Measurements from ENCODE around the gene RTN4R.
"Not testable (repeated sequence)": the region's sequence is repeated elsewhere in the genome, so short reads cannot be mapped to it uniquely, and the experiment has no call there.

DNA sequence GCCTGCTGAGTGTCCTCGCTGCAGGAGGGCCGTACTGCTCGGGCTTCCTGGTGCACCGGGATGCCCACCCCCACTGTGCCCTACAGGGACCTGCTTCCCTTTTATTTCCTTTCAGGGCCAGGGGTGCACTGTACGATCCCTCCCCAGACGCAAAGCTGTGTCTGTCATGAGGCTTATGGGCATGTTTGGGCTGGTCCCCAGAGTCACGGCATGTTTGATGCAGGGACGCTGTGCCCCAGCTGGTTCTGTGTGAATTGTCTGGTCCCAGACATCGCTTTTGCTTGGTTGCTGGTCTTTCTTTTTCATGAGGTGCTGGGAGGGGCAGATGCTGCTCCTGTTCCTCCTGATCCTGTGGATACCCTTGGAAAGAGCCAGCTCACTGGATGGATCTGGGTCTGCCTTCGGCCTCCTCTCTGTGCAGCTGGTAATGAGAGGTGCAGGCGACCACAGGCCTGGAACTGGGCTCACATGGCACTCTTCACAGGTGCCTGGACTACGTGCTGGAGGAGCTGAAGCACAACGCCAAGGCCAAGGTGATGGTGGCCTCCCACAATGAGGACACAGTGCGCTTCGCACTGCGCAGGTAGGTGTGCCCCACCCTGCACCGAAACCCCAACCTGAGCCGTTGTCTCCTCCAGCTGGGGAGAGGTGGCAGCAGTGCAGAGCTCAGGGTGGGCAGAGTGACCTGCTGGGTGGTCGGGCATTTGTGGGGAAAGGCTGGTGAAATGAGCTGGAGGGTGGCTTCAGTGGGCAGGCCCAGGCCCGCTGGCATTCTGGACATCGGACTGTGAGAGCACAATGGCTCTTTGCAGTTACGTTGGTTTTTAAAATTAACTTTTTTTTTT, 40.9 kb upstream of the RTN4R start:
- TF ChIP-seq, protein P1, sequence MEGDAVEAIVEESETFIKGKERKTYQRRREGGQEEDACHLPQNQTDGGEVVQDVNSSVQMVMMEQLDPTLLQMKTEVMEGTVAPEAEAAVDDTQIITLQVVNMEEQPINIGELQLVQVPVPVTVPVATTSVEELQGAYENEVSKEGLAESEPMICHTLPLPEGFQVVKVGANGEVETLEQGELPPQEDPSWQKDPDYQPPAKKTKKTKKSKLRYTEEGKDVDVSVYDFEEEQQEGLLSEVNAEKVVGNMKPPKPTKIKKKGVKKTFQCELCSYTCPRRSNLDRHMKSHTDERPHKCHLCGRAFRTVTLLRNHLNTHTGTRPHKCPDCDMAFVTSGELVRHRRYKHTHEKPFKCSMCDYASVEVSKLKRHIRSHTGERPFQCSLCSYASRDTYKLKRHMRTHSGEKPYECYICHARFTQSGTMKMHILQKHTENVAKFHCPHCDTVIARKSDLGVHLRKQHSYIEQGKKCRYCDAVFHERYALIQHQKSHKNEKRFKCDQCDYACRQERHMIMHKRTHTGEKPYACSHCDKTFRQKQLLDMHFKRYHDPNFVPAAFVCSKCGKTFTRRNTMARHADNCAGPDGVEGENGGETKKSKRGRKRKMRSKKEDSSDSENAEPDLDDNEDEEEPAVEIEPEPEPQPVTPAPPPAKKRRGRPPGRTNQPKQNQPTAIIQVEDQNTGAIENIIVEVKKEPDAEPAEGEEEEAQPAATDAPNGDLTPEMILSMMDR (IDR thresholded peaks at IDR 0.05), result not testable (repeated sequence)
- not testable (repeated sequence) for TF ChIP-seq POLR2AphosphoS5 (IDR thresholded peaks at IDR 0.05; ENCODE audit: insufficient read depth in 1 of 2, low read depth in 1 of 2)
